ENCODE results near the gene TNRC6A. TPM values are rescaled to one million over a fixed set of nuclear protein-coding genes. Genes with fewer than 3 reads are reported as not detected.

The TNRC6A gene
- total and polyA plus RNA-seq, 4 donors, result 9.3 to 42.3 (median 22.9) TPM

- H3K36me3 ChIP-seq (ENCODE audit: control insufficient read depth in 4 of 4, insufficient read depth in 3 of 4, low read depth in 1 of 4, low read length in 3 of 4), result peaks cover 0 to 7% (median 3%) of the 10 kb centered on the region in 4 donors
- H3K4me1 ChIP-seq (ENCODE audit: control insufficient read depth in 4 of 4, insufficient read depth in 4 of 4, low read length in 3 of 4), result peaks cover 21 to 83% (median 75%) of the 10 kb centered on the region in 4 donors
- WGBS, result 14% methylated on average over 3 of the region's 3 CpGs
- H3K9me3 ChIP-seq (ENCODE audit: control insufficient read depth in 4 of 4, low read length in 3 of 4), result no peaks in the 10 kb centered on the region
- no peak overlapping the region for H3K4me3 ChIP-seq (ENCODE audit: low read depth in 1 of 3, low read length in 3 of 3)
- TF ChIP-seq REST (IDR thresholded peaks at IDR 0.05) (peak; percentile 40), HNF4A (conservative IDR thresholded peaks at IDR 0.05) (peak; percentile 64 to 74), YY1 (IDR thresholded peaks at IDR 0.05) (peak; percentile 17), FOXA1 (IDR thresholded peaks at IDR 0.05) (no peak), JUND (IDR thresholded peaks at IDR 0.05) (peak; percentile 70 to 83), FOXA2 (IDR thresholded peaks at IDR 0.05) (no peak), RXRA (IDR thresholded peaks at IDR 0.05) (peak; percentile 17 to 37), ATF3 (IDR thresholded peaks at IDR 0.05) (peak; percentile 21), NR2F2 (IDR thresholded peaks at IDR 0.05) (no peak), RAD21 (IDR thresholded peaks at IDR 0.05) (peak in 1 of 2 donors; percentile 13), ZBTB33 (IDR thresholded peaks at IDR 0.05) (peak; percentile 46)
- H3K27ac ChIP-seq (ENCODE audit: low read depth in 1 of 2, low read length in 2 of 2), result peak overlapping the region; percentile 74 to 79
- peak overlapping the region in 1 of 2 donors; percentile 31 for H3K9ac ChIP-seq (ENCODE audit: low read depth in 1 of 2, low read length in 2 of 2)
- DNase-seq (ENCODE audit: low spot score), result no peak
- H3K27me3 ChIP-seq (ENCODE audit: control insufficient read depth in 4 of 4, insufficient read depth in 4 of 4, low read length in 3 of 4), result no peaks in the 10 kb centered on the region
Measured at GRCh38 chr16:24737391-24737871, 8.0 kb downstream of the TNRC6A start.

- Histone ChIP-seq H3K27me3 (ENCODE audit: control insufficient read depth in 4 of 4, insufficient read depth in 4 of 4, low read length in 3 of 4) (no peaks in the 10 kb centered on the region), H3K9me3 (ENCODE audit: control insufficient read depth in 4 of 4, low read length in 3 of 4) (no peaks in the 10 kb centered on the region), H3K27ac (ENCODE audit: low read depth in 1 of 2, low read length in 2 of 2) (peak overlapping the region; percentile 74 to 79), H3K36me3 (ENCODE audit: control insufficient read depth in 4 of 4, insufficient read depth in 3 of 4, low read depth in 1 of 4, low read length in 3 of 4) (peaks cover 0 to 4% (median 2%) of the 10 kb centered on the region in 4 donors), H3K4me1 (ENCODE audit: control insufficient read depth in 4 of 4, insufficient read depth in 4 of 4, low read length in 3 of 4) (peaks cover 20 to 80% (median 69%) of the 10 kb centered on the region in 4 donors), H3K4me3 (ENCODE audit: low read depth in 1 of 3, low read length in 3 of 3) (no peak overlapping the region), H3K9ac (ENCODE audit: low read depth in 1 of 2, low read length in 2 of 2) (peak overlapping the region in 1 of 2 donors; percentile 57)
- DNase-seq (ENCODE audit: low spot score), result no peak
- 60% methylated on average over 5 of the region's 5 CpGs for WGBS
- no peak for TF ChIP-seq SP1 (IDR thresholded peaks at IDR 0.05)
- TF ChIP-seq YY1 (IDR thresholded peaks at IDR 0.05), result no peak
- no peak for TF ChIP-seq ATF3 (IDR thresholded peaks at IDR 0.05)
- no peak for TF ChIP-seq TAF1 (conservative IDR thresholded peaks at IDR 0.05)
- no peak for TF ChIP-seq HNF4G (IDR thresholded peaks at IDR 0.05)
- TF ChIP-seq FOXA1 (IDR thresholded peaks at IDR 0.05), result no peak
- no peak for TF ChIP-seq RAD21 (IDR thresholded peaks at IDR 0.05)
- TF ChIP-seq JUND (IDR thresholded peaks at IDR 0.05), result no peak
- no peak for TF ChIP-seq NR2F2 (IDR thresholded peaks at IDR 0.05)
- no peak for TF ChIP-seq REST (IDR thresholded peaks at IDR 0.05)
- no peak for TF ChIP-seq EGR1 (IDR thresholded peaks at IDR 0.05; ENCODE audit: low read depth in 2 of 2)
- no peak for TF ChIP-seq MAX (IDR thresholded peaks at IDR 0.05)
- no peak for TF ChIP-seq RXRA (IDR thresholded peaks at IDR 0.05)
- TF ChIP-seq CTCF (IDR thresholded peaks at IDR 0.05; ENCODE audit: low read depth, low read length, missing input control), result no peak
- TF ChIP-seq GABPA (IDR thresholded peaks at IDR 0.05 in 1 of 2, conservative IDR thresholded peaks at IDR 0.05 in 1 of 2), result no peak
Measured at GRCh38 chr16:24737916-24738594, 8.6 kb downstream of the TNRC6A start.

Data from liver (tissue), 9 donors.